GM12878 (cell line): ENCODE data around the gene RGP1. TPM values are rescaled to one million over a fixed set of nuclear protein-coding genes. Genes with fewer than 3 reads are reported as not detected.

Experiments
- BCL11A ChIP-seq: IDR thresholded peaks from 2 replicates; pipeline ENCODE4 v1.6.1; 2011; ENCODE audit warnings: low read depth, low read length
- CEBPB ChIP-seq, 2 experiments: fragments of 150-350 bp in 1 of 2; IDR thresholded peaks; 2 replicates each; pipeline ENCODE4 v1.6.1; 2012 to 2014; ENCODE audit warnings: low read depth in 2 of 2, low read length in 2 of 2, borderline replicate concordance in 1 of 2, inconsistent platforms in 1 of 2
- ELK1 ChIP-seq: IDR thresholded peaks from 2 replicates; pipeline ENCODE4 v1.6.1; 2012; ENCODE audit warnings: low read depth, low read length, improper control_type of control experiment
- EZH2 ChIP-seq: IDR thresholded peaks from 2 replicates; pipeline ENCODE4 v1.6.1; 2012; ENCODE audit warnings: low read depth, mild to moderate bottlenecking, control low read depth, inconsistent platforms, low read length, borderline replicate concordance; ENCODE audit not compliant: control insufficient read depth
- GATAD2B ChIP-seq: fragments of 450-650 bp; conservative IDR thresholded peaks from 2 replicates; pipeline ENCODE4 v1.6.1; 2017; ENCODE audit warnings: low read depth, mild to moderate bottlenecking, moderate library complexity
- HDAC6 ChIP-seq: fragments of 200-600 bp; sonication (generic); IDR thresholded peaks from one replicate; pipeline ENCODE4 v1.8.0; 2017; ENCODE audit warnings: antibody characterized with exemption; ENCODE audit not compliant: unreplicated experiment
- HSF1 ChIP-seq: fragments of 150-350 bp; IDR thresholded peaks from 2 replicates; pipeline ENCODE4 v1.6.1; 2014; ENCODE audit warnings: mild to moderate bottlenecking, low read depth, low read length
- IKZF1 ChIP-seq: fragments of 450-650 bp; conservative IDR thresholded peaks from 2 replicates; pipeline ENCODE4 v1.6.1; 2017; ENCODE audit warnings: antibody characterized with exemption, mild to moderate bottlenecking
- IKZF2 ChIP-seq, 2 experiments: fragments of 450-650 bp; IDR thresholded peaks; 2 replicates each; pipeline ENCODE4 v1.6.1; 2017; ENCODE audit warnings: mild to moderate bottlenecking in 2 of 2, moderate library complexity in 2 of 2
- JUNB ChIP-seq: IDR thresholded peaks from 2 replicates; pipeline ENCODE4 v1.6.1; 2016; ENCODE audit warnings: antibody characterized with exemption, mild to moderate bottlenecking
- KLF5 ChIP-seq: fragments of 450-650 bp; IDR thresholded peaks from 2 replicates; pipeline ENCODE4 v1.6.1; 2014; ENCODE audit warnings: mild to moderate bottlenecking; ENCODE audit not compliant: partially characterized antibody
- LARP7 ChIP-seq: fragments of 450-650 bp; IDR thresholded peaks from 2 replicates; pipeline ENCODE4 v1.6.1; 2017; ENCODE audit warnings: mild to moderate bottlenecking
- MLLT1 ChIP-seq: fragments of 450-650 bp; IDR thresholded peaks from 2 replicates; pipeline ENCODE4 v1.6.1; 2016; ENCODE audit warnings: mild to moderate bottlenecking
- MTA2 ChIP-seq: fragments of 450-650 bp; IDR thresholded peaks from 2 replicates; pipeline ENCODE4 v1.6.1; 2016; ENCODE audit warnings: low read depth, mild to moderate bottlenecking, moderate library complexity
- MYB ChIP-seq: fragments of 150-350 bp; IDR thresholded peaks from 2 replicates; pipeline ENCODE4 v1.6.1; 2014; ENCODE audit warnings: mild to moderate bottlenecking, low read depth, low read length, borderline replicate concordance
- NBN ChIP-seq: fragments of 450-650 bp; IDR thresholded peaks from 2 replicates; pipeline ENCODE4 v1.6.1; 2016
- POLR2AphosphoS2 ChIP-seq: IDR thresholded peaks from 2 replicates; pipeline ENCODE4 v1.6.1; 2011; ENCODE audit warnings: low read depth, mild to moderate bottlenecking, low read length, improper control_type of control experiment, moderate library complexity
- POU2F2 ChIP-seq: IDR thresholded peaks from 3 replicates; pipeline ENCODE4 v1.6.1; 2011; ENCODE audit warnings: low read depth, mild to moderate bottlenecking, low read length, borderline replicate concordance
- RAD51 ChIP-seq: fragments of 450-650 bp; IDR thresholded peaks from 2 replicates; pipeline ENCODE4 v1.6.1; 2016; ENCODE audit warnings: moderate library complexity, mild to moderate bottlenecking, inconsistent platforms
- WRNIP1 ChIP-seq: IDR thresholded peaks from 2 replicates; pipeline ENCODE4 v1.6.1; 2011; ENCODE audit warnings: low read depth, low read length, improper control_type of control experiment, borderline replicate concordance
- YBX1 ChIP-seq: fragments of 450-650 bp; IDR thresholded peaks from 2 replicates; pipeline ENCODE4 v1.6.1; 2016; ENCODE audit warnings: antibody characterized with exemption
- ZBED1 ChIP-seq: IDR thresholded peaks from 2 replicates; pipeline ENCODE4 v1.6.1; 2016; ENCODE audit warnings: borderline replicate concordance
- ZBTB11 ChIP-seq: fragments of 450-650 bp; formaldehyde crosslinking; IDR thresholded peaks from 2 replicates; pipeline ENCODE4 v1.5.0; 2022; ENCODE audit warnings: mild to moderate bottlenecking, missing genetic modification characterization
- ZSCAN29 ChIP-seq: fragments of 450-650 bp; IDR thresholded peaks from 2 replicates; pipeline ENCODE4 v1.6.1; 2017; ENCODE audit warnings: mild to moderate bottlenecking, moderate library complexity
- polyA plus RNA-seq, 11 experiments: library from polyadenylated mRNA; depleted of rRNA in 4 of 11; unstranded in 6 of 11; stranded (reverse) in 5 of 11; fragments of >200 nt; fragmentation: Nextera tagmentation in 4 of 11; fragmentation: Illumina TruSeq in 1 of 11; extraction: Ambion mirVana in 4 of 11; extraction: Trizol in 1 of 11; gene quantifications; 1 replicate in 1 of 11; 2 replicates in 10 of 11; pipeline versions ENCODE4 v1.2.1 to v1.2.3, GENCODE V29; 2011 to 2016; ENCODE audit warnings: inconsistent platforms in 2 of 11, missing spikeins in 2 of 11, low read depth in 1 of 11
- total RNA-seq, 4 experiments: library from RNA; depleted of rRNA in 3 of 4; stranded (reverse); fragments of >200 nt in 3 of 4; fragmentation: Illumina TruSeq in 1 of 4; extraction: Trizol in 1 of 4; gene quantifications; 2 replicates each; pipeline versions ENCODE4 v1.2.1 to v1.2.3, GENCODE V29; 2013 to 2021

Gene RGP1
- total and polyA plus RNA-seq, 10 of the 15 experiments (the other 5 are each of a cell fraction or from before 2014, with no cell fraction given), result 0.44 to 14.9 (median 7.4) TPM

GRCh38 chr9:35728041-35728971, 20.8 kb upstream of the RGP1 start (continued):
- TF ChIP-seq HSF1 (no peak), RAD51 (no peak), ZBED1 (no peak), MTA2 (peak; percentile 37; the same call in 1 of the 2 replicates), LARP7 (no peak), IKZF1 (peak; percentile 56), MYB (no peak), KLF5 (no peak), WRNIP1 (peak; percentile 81; the same call in 1 of the 2 replicates), BCL11A (peak; percentile 45; the same call in 1 of the 2 replicates), ZSCAN29 (no peak), ZBTB11 (CRISPR knock-in tag) (no peak), MLLT1 (peak; percentile 83), JUNB (no peak; the same call in 1 of the 2 replicates), ELK1 (peak; percentile 82; the same call in 1 of the 2 replicates), POLR2AphosphoS2 (0 out of 2 replicates have a peak, but pooled peaks have one; percentile 51), POU2F2 (peak; percentile 70; the same call in 2 of the 3 replicates), GATAD2B (peak; percentile 58), YBX1 (no peak), HDAC6 (no peak), NBN (peak; percentile 85), IKZF2 (IDR thresholded peaks at IDR 0.05) (peak; percentile 29 to 48; a peak in 2 of 4 replicates), CEBPB (IDR thresholded peaks at IDR 0.05; ENCODE audit: borderline replicate concordance in 1 of 2, low read depth in 2 of 2, low read length in 2 of 2) (no peak), EZH2 (no peak)
